ENCODE data around the gene GOLGA6C.
"Not testable (repeated sequence)": the region's sequence is repeated elsewhere in the genome, so short reads cannot be mapped to it uniquely, and the experiment has no call there.

- TF ChIP-seq POLR2A (IDR thresholded peaks at IDR 0.05), result not testable (repeated sequence)
- TF ChIP-seq, protein P1, sequence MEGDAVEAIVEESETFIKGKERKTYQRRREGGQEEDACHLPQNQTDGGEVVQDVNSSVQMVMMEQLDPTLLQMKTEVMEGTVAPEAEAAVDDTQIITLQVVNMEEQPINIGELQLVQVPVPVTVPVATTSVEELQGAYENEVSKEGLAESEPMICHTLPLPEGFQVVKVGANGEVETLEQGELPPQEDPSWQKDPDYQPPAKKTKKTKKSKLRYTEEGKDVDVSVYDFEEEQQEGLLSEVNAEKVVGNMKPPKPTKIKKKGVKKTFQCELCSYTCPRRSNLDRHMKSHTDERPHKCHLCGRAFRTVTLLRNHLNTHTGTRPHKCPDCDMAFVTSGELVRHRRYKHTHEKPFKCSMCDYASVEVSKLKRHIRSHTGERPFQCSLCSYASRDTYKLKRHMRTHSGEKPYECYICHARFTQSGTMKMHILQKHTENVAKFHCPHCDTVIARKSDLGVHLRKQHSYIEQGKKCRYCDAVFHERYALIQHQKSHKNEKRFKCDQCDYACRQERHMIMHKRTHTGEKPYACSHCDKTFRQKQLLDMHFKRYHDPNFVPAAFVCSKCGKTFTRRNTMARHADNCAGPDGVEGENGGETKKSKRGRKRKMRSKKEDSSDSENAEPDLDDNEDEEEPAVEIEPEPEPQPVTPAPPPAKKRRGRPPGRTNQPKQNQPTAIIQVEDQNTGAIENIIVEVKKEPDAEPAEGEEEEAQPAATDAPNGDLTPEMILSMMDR (IDR thresholded peaks at IDR 0.05), result not testable (repeated sequence)
Observed at GRCh38 chr15:75302753-75303152, 44.6 kb downstream of the GOLGA6C start.
